SH-SY5Y (cell line): Measurements from ENCODE around the gene SOAT2.

Source experiments
- GATA2 ChIP-seq: IDR thresholded peaks from 2 replicates; pipeline ENCODE4 v1.6.1; 2011; ENCODE audit warnings: mild to moderate bottlenecking, low read depth, low read length
- GATA3 ChIP-seq: IDR thresholded peaks from 2 replicates; pipeline ENCODE4 v1.6.1; 2011; ENCODE audit warnings: low read depth, mild to moderate bottlenecking, low read length, moderate library complexity

GRCh38 chr12:53060064-53060720 lies 43.1 kb upstream of the SOAT2 start:
- no peak for TF ChIP-seq GATA2
- no peak for TF ChIP-seq GATA3
